ENCODE measurements around the gene SLC6A9.

DNA sequence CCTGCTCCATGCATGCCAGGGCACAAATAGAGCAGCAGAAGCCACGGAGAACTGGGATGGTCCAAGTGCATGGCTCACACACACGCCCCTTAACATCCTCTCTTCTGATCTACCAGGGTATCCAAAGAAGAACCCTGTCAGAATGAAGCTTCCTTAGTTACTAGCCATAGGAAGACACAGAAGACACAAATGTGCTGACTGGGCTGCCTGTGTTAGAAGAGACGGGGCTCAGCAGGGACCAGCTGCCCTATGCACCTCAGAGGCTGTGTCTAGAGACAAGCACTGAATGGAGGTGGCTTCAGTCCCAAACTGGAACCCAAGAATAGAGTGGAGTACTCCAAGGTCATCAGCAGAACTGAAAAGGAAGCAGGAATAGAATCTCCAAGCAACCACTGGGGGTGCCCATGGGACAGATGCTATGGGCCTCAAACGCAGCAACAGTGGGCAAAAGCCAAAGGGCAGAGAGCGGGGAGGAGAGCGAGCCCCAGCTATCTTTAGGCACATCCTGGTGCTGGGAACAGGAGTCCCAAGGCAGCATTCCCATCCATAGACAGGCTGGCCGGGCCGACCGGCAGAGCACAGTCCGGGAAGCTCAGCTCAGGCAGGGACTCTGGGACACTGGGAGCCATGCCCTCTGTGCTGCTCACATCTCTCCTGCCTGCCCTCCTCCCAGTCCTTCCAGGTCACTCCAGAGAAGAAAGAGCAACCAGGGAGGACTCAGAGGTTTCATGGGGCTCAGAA, 9.5 kb downstream of the SLC6A9 start:
- TF ChIP-seq, protein P1, sequence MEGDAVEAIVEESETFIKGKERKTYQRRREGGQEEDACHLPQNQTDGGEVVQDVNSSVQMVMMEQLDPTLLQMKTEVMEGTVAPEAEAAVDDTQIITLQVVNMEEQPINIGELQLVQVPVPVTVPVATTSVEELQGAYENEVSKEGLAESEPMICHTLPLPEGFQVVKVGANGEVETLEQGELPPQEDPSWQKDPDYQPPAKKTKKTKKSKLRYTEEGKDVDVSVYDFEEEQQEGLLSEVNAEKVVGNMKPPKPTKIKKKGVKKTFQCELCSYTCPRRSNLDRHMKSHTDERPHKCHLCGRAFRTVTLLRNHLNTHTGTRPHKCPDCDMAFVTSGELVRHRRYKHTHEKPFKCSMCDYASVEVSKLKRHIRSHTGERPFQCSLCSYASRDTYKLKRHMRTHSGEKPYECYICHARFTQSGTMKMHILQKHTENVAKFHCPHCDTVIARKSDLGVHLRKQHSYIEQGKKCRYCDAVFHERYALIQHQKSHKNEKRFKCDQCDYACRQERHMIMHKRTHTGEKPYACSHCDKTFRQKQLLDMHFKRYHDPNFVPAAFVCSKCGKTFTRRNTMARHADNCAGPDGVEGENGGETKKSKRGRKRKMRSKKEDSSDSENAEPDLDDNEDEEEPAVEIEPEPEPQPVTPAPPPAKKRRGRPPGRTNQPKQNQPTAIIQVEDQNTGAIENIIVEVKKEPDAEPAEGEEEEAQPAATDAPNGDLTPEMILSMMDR (IDR thresholded peaks at IDR 0.05), result no peak
- TF ChIP-seq EZH2 (IDR thresholded peaks at IDR 0.05; ENCODE audit: borderline replicate concordance, insufficient read depth, low read depth, low read length, poor library complexity, severe bottlenecking), result no peak

Data from B cell (primary cell).